Activated T-cell treated with anti-CD3 and anti-CD28 coated beads, Interleukin-2, amount 50 U/mL, for 1 hour (primary cell): ENCODE data around the gene CHMP1B.
"Not testable (repeated sequence)": the region's sequence is repeated elsewhere in the genome, so short reads cannot be mapped to it uniquely, and the experiment has no call there.

Source experiments
- DNase-seq: peaks from one replicate; pipeline ENCODE4 v3.0.0-alpha.2; 2020

Gene CHMP1B

DNA sequence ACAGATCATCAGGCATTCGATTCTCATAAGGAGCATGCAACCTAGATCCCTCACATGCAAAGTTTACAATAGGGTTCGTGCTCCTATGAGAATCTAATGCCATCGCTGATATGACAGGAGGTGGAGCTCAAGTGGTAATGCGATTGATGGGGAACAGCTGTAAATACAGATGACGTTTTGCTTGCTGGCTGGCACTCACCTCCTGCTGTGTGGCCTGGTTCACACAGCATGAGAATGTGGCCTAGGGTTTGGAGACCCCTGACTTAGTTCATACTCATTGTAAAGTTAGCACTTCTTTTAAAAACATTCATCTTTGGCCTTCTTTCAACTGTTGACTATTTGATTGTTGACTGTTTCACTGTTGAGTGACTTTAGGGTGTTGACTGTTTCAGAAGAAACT, 8.7 kb upstream of the CHMP1B start:
- no peak for DNase-seq

DNA sequence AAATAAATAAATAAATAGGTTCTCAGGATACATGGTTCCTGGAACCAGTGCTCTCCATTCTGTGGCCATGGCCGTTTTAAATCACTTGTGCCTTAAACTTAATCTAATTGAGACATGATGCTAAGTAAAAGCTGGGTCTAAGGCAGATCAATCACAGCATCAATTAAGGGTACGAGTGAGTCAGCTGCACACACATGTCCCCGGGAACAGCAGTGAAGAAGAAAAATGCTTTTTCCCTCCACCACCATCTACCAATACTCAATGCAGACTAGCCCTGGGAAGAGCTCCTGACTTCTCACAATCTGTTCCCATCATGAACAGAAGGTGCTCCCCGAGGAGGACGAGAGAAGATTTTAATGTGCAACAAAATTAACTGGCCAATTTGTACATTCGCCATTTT, 6.8 kb upstream of the CHMP1B start:
- DNase-seq, result no peak

DNA sequence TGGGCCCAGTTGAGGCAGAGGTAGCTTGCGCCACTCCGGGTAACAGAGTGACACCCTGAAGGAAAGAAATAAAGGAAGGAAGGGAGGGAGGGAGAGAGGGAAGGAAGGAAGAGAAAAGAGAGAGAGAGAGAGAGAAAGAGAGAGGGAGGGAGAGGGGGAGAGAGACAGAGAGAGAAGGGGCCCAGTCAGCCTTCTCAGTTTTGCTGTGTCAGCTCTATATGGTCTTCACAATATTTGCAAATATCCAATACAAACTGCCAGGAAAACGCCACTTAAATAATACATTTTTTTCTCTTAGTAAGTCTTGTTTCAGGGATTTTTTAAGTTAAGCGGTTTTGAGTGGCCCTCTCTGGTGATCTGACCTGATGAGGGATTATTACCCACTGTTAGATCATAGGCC, 5.6 kb upstream of the CHMP1B start:
- DNase-seq, result no peak

DNA sequence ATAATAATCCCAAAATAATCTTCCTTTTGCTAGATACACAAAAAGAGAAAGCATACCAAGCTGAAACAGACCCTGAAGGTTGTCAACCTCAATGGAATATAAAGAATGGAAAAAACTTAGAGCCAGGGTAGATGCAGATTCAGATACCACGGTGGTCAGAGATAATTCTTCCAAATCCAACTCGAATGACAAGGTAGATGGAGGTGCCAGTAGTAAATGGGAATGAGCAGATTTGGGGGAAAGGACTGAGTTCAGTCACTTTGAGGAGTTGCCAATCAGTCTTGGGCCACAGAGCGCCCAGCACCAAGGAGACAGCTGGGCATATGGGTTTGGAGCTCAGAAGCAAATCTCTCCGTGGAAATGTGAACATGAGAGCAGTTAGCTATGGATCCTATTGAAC, 3.4 kb upstream of the CHMP1B start:
- DNase-seq, result no peak

DNA sequence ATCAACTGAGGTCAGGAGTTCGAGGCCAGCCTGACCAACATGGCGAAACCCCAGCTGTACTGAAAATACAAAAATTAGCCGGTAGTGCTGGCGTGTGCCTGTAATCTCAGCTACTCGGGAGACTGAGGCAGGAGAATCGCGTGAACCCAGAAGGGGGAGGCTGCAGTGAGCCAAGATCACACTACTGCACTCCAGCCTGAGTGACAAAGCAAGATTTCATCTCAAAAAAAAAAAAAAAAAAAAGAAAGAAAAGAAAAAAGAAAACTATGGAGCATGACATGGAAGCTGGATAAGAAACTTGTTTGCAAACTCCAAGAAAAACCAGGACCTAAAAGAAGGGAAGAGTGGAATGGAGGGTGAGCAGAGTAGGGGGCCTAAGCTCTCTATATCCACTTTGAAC, 1.9 kb upstream of the CHMP1B start:
- no peak for DNase-seq

DNA sequence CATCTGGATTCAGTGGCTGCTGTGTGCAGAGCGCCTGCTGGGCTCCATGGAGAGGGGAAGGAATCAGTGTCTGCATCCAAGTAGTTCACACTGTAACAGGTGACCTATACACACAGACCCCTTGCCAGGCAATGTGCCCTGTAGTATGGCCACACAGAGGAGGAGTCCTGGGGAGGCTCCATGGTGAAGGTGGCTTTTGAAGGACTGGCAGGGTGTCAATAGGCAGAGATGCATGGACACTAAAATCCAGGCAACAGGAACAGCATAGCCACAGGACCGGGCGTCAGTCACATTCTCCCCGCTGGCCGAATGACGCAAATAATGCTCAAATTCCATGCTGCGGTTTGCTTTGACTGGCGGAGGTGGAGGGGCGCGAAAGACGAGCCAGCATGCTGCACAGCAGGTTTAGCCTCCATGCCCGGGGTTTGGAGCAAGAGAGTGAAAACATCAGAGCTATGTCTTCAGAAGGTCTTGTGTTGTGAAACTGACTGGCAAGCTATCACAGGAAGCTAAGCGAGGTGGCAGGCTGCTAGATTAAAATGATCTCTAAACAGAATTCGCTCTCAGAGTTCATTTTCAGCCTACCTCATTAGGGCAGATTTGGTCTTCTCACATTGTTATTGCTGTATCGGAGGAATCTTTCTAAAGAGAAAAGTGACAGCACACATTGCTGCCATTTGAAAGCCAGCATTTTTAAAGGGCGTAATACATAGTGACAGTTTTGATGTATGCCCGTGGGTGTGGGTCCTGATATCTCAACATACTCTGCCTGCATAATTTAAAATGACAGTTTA, 1.2 kb upstream of the CHMP1B start:
- DNase-seq, result peak; percentile 76

DNA sequence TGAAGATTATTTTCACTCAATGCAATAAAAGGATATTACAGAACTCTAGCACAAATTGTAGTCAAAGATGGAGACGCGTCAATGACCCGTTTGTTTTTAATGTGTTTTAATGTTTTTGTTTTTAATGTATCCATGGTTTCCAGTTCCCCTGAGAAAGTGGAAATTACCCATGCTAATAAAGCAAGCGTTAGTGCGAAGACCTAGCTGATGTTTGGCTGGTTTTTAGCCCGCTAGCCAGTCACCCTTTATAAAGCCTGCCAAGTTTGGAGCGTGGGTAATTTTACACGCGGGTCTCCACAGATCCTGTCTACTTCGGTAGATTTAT, 430 bp upstream of the CHMP1B start:
- DNase-seq, result no peak

DNA sequence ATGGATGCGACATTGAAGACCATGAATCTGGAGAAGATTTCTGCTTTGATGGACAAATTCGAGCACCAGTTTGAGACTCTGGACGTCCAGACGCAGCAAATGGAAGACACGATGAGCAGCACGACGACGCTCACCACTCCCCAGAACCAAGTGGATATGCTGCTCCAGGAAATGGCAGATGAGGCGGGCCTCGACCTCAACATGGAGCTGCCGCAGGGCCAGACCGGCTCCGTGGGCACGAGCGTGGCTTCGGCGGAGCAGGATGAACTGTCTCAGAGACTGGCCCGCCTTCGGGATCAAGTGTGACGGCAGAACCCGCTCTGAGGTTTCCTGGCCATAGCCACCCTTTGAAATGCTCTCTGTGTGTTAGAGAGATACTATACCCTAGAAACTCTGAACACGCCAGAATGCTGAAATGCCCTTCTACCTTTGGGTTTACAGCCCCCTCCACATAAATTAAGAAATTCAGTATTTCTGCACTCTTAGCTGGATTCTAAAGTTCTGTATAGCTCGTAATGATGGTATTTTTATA, 659 bp downstream of the CHMP1B start:
- DNase-seq, result peak; percentile 66

DNA sequence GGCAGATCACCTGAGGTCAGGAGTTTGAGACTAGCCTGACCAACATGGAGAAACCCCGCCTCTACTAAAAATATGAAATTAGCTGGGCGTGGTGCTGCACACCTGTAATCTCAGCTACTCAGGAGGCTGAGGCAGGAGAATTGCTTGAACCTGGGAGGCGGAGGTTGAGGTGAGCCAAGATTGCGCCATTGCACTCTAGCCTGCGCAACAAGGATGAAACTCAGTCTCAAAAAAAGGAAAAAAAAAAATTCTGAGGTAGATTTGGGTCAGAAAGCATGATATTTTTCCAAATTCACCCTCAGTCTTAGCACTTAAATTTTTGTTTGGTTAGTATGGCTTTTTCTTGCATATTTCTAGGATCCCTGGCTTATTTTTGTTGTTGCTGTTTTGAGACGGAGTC, 3.3 kb downstream of the CHMP1B start:
- DNase-seq, result not testable (repeated sequence)

DNA sequence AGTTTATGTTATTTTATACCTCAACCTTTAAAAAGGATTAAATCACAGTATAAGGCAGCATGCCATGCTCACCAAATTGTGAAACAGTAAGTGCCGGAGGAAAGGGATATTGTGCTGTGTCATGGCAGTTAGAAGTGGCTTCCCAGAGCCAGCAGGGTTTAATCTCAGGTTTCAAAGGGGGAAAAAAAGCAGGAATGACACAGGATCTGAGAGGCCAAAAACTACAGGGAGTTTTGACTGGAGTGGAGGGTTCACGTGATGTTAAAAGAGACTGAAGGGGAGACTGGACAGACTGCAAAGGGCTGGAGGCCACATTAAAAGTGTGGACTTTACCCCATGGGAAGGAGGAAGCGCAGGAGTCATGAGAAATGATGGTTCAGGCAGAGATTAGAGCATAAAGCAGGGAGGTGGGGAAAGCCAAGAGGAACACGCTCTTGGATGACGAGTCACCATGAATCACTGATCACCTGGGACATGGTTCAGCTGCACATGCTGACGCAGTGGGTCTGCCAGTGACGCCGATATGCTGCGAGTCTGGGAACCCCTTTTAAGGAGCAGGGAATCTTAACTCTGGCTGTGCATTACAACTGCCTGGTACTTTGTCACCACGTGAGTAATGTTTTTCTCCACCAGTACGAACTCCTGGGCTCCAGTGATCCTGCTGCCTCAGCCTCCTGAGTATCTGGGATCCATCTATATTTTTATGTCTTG, 6.1 kb downstream of the CHMP1B start:
- DNase-seq, result no peak

DNA sequence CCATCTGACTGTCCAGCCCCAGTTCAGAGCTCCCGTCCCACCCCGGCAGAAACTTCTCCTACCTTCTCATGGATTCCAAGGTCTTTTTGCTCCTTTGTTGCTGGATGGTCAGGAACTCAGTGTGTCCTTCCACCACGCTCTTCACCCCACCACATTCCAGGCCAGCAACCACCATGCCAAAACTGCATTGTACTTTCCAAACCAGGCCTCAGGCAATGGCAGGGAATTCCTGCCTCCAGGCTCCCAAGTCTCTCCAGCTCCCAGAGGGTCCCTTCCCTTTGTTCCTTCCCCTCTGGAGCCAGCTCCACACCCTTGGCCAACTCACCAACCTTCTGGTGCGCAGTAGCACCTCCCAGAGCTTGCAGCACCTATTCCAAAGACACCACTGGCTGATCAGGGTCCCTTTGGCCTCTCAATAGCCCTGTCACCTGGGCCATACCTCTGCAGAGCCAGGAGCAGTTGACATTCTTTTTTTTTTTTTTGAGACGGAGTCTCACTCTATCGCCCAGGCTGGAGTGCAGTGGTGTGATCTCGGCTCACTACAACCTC, 8.1 kb downstream of the CHMP1B start:
- no peak for DNase-seq

DNA sequence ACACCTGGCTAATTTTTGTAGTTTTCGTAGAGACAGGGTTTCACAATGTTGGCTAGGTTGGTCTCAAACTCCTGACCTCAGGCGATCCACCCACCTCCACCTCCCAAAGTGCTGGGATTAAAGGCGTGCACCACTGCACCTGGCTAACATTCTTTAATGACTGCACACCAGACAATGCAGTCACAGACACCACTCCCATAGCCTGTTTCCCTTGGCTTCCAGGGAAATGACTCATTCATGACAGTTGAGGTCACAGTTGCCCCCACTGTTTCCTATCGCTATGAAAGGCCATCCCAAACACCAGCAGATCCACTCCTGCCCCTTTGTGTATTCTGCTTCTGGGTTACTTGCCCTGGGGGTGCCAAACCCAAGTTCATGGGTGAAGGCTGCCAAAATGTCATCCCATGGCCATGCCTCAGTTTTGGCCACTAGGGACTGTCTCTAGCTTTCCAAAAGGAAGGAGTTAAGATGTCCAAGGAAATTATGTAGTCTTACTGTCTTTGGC, 8.7 kb downstream of the CHMP1B start:
- no peak for DNase-seq

DNA sequence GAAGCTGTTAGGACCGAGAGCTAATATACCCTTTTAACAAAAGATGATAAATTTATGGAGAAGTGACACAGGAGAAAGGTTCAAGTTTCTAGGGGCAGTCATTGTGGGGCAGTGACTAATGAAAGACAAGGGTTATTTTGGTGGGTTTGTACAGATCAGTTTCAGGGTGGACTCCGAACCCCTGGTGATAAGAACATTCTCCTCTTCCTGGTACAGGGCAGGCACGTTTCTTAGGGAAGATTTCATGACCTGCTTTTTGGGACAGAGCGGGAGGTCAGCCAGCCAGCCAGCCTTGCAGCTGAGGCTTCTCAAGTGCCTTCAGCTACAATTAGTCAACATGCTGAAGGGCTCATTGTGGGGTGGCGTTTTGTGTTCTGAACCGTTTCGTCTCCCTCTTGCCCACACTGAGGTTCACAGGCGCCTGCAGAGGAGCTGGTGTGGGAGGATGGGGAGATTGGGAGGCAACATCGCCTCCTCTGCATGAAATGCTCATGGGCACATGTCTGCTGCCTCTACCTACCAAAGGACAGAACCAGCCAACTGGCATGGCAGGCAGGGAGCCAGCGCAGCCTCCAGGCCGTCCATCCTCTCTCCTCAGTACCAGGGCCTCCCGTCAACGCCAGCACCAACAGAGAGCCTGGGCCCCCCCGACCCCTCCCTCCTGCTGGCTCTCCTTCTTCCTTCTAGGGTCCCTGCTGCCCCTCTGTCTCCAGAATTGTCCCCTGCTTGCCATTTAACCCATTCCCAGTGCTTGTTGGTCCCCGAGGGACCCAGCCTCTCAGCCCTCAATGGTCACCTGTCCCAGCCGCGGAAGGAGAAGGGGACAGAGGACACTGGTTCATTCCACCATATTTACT, 9.6 kb downstream of the CHMP1B start:
- DNase-seq, result no peak

DNA sequence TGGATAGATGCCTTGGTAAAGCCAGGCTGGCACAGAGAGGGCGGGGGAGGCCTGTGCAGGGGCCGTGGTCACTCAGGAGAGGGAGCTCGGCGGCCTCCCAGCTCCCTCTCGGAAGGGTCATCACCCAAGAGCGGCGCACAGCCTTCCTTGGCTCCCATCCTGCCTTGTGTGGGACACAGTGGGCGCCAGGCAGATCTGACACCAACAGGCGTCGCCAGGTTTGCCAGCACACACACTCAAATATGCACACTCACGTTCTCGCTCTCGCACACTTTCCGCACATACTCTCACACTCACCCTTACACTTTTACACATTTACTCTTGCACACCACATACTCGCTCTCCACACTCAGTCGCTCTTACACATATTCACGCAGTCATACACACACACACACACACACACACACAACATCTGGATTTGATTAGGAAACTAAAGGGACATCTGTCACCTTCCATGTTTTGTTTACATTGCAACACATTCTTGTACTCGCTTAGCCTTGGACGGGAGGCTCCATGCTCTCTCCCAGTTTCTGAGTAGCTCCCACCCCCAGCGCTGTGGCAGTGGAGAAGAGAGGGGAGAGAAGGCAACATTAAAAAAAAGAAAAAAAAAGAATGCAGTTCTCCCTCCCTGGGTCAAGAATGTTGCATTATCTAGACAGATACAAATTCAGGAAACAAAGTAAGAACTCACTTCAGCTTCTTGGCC, 10.5 kb downstream of the CHMP1B start:
- no peak for DNase-seq

DNA sequence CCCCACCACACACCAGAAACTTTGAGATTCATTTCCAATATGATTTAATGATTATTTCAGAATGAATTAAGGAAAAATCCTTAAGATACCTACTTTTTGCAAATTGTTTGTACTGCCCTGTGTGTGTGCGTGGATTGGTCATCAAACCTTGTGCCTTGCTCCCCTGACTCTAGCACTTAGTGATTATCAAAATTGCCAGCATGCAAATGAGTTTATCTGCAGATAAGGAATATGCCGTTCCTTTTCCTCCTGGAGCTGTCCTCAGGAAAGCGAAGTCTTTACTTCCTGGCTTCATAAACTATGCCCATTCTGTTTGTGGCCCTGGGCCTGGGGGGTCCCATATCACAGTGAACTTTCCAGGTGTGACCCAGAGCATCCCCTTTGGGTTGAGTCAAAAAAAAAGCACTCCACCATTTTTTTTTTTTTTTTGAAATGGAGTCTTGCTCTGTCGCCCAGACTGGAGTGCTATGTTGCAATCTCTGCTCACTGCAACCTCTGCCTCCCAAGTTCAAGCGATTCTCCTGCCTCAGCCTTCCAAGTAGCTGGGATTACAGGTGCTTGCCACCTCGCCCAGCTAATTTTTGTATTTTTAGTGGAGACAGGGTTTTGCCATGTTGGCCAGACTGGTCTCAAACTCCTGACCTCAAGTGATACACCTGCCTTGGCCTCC, 11.4 kb downstream of the CHMP1B start:
- DNase-seq, result no peak

DNA sequence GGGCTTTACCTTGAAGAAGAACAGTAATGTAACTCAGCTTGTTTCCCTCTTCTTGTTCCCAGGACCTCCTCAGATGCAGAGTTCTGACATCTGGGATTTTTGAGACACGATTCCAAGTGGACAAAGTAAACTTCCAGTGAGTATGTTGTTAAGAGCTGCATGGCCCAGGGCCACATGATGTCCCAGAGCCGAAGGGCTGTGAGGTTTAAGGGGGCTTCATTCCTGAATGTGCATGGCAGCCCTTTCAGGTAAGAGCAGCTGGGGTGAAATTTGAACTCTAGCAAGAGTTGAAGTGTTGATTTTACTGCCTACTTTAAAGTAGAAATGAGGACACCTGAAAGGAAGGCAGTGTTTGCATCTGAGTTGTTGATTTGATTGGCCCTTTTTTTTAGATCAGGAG, 13.3 kb downstream of the CHMP1B start:
- no peak for DNase-seq

DNA sequence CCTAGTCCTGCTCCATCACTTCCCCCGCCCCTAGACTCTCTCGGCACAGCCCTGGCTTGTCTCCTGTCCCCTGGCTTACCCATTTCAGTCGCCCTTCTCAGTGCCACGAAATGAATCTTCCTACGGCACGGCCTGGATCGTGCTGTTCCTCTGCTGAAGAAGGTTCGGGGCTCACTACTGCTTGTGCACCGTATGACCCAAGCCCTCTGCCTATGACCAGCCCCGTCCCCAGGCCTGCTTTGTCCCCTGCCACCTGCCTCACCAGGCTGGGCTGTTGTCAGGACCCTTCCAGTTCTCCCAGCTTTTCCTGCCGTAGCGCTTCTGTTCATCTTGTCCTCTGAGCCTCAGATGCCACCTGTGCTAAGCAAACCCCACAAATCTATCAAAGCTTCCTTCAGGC, 13.9 kb downstream of the CHMP1B start:
- DNase-seq, result no peak

DNA sequence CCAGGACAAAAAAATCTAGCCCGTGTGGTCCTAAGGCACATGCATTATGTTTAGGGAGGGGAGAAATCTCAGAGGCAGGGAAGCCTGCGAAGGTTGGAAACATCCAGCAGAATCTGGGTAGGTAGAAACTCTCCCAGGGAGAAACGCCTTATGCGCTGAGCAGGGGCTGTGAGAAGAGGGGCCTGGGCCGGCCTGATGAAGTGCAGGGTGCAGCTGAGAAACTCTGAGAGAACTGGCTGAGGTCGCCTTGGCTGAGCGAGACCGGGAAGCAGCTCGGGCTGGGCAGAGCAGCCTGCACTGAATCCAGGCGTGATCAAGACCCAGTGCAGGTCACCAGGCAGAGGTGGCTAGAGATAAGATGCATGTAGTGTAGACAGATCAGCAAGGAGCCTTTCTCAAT, 15.1 kb downstream of the CHMP1B start:
- no peak for DNase-seq

DNA sequence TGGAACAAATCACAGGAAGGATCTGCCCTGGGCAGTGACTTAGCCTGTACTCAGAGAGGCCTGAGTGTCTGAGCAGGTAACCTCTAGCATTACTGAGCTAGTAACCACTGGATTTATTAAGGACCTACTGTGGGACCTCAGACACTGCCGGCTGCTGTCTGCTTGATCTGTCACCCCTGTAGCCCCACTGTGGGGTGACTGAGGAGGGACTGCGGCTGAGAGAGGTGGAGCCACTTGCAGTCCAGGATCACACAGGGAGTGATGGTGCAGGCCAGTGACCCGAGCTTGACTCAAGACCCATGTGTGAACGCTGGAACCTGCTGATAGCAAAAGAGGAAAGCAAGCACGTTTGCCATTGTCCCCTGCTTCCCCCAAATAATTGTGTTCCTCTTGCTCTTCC, 15.6 kb downstream of the CHMP1B start:
- DNase-seq, result no peak

DNA sequence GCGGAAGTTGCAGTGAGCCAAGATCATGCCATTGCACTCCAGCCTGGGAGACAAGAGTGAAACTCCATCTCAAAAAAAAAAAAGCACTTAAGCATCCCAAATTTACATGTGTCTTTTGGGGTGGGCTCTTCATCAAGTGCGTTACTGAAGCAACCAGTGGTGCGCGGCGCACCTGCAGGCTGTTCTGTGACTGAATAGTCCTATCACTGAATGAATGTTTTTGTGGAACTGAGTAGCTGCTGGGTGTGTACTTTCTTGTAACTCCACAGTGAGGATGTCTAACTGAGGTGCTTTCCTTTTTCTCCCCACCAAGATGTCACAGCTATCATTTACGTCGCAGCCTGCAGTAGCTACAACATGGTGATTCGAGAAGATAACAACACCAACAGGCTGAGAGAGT, 17.0 kb downstream of the CHMP1B start:
- no peak for DNase-seq

DNA sequence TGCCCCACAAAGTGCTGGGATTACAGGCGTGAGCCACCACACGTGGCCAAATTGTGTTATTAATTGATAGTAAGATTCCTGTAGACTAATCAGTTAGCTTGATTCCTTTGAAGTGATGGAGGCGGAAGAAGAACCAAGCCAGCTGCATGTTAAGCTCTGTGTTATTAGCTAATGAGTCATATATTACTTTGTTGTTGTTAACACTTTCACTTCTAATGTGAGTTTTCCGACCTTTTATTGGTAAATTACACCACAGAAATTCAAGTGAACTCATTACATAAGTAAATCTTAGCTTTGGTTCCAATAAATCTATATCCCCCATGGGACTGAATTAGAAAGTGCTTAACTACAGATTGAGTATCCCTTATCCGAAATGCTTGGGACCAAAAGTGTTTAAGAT, 20.3 kb downstream of the CHMP1B start:
- DNase-seq, result no peak
